ENCODE data around the gene VCL. TPM values are rescaled to one million over a fixed set of nuclear protein-coding genes. Genes with fewer than 3 reads are reported as not detected.
"Not testable (repeated sequence)": the region's sequence is repeated elsewhere in the genome, so short reads cannot be mapped to it uniquely, and the experiment has no call there.

VCL gene
- total and polyA plus RNA-seq, 8 donors: 8.6 to 51.7 (median 28.5) TPM

DNA sequence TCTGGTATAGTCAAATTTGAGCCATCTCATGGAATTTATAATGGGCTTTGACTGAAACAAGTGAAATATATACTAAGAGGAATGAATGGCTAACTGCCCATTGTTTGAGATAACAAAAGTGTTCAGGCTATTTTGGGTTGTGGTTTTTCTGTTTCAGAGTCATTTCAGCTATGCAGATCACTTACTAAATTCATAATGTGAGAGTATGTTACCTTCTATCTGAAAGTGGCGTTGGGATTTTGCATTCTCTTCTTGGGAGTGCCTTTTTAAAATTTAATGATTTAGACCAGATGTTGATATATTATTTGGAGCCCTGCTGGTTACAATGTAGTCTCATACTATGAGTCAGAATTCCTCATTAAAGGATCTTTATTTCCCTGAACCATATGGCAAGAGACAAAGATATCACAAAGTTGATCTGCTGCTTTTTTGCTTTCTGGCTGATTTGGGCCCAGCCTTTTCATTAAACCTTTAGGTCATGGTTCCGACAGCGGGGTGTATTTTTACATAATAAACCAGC is 10.4 kb downstream of the VCL start:
- intact Hi-C loops (cut with DNase I): no loop called here
- Histone ChIP-seq H3K36me3 (no peaks in the 10 kb centered on the region), H3K4me3 (no peak overlapping the region), H3K27me3 (no peaks in the 10 kb centered on the region), H3K9me3 (no peaks in the 10 kb centered on the region), H3K27ac (no peak overlapping the region), H3K4me1 (peaks cover 0 to 13% (median 0%) of the 10 kb centered on the region in 3 donors)
- TF ChIP-seq, protein P1, sequence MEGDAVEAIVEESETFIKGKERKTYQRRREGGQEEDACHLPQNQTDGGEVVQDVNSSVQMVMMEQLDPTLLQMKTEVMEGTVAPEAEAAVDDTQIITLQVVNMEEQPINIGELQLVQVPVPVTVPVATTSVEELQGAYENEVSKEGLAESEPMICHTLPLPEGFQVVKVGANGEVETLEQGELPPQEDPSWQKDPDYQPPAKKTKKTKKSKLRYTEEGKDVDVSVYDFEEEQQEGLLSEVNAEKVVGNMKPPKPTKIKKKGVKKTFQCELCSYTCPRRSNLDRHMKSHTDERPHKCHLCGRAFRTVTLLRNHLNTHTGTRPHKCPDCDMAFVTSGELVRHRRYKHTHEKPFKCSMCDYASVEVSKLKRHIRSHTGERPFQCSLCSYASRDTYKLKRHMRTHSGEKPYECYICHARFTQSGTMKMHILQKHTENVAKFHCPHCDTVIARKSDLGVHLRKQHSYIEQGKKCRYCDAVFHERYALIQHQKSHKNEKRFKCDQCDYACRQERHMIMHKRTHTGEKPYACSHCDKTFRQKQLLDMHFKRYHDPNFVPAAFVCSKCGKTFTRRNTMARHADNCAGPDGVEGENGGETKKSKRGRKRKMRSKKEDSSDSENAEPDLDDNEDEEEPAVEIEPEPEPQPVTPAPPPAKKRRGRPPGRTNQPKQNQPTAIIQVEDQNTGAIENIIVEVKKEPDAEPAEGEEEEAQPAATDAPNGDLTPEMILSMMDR (IDR thresholded peaks at IDR 0.05): no peak
- 89 to 94% methylated on average over 3 of the region's 3 CpGs for WGBS, 2 donors
- DNase-seq: no peak
- ATAC-seq: peak in 1 of 4 donors; percentile 20
- FAIRE-seq: no peak

DNA sequence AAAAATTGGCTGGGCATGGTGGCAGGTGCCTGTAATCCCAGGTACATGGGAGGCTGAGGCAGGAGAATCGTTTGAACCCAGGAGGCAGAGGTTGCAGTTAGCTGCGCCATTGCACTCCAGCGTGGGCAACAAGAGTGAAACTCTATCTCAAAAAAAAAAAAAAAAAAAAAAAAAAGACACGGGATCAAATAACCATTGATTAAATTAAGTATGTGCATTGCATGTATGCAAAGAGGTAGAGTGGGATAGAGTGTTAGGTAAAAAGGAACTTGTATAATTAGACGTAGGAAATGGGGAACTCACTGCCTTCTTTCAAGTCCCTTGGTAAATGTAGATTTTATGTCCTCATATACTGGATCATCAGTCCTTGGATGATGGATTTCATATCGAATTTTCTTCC is 13.1 kb downstream of the VCL start:
- Histone ChIP-seq H3K4me3 (no peak overlapping the region), H3K27ac (no peak overlapping the region), H3K4me1 (peaks cover 0 to 15% (median 0%) of the 10 kb centered on the region in 3 donors), H3K36me3 (no peaks in the 10 kb centered on the region), H3K27me3 (no peaks in the 10 kb centered on the region), H3K9me3 (no peaks in the 10 kb centered on the region)
- ATAC-seq (no peak), DNase-seq (no peak), FAIRE-seq (no peak)
- 88 to 89% methylated on average over 6 of the region's 6 CpGs for WGBS, 2 donors
- intact Hi-C loops (cut with DNase I): no loop called here
- TF ChIP-seq, protein P1 (IDR thresholded peaks at IDR 0.05): no peak

DNA sequence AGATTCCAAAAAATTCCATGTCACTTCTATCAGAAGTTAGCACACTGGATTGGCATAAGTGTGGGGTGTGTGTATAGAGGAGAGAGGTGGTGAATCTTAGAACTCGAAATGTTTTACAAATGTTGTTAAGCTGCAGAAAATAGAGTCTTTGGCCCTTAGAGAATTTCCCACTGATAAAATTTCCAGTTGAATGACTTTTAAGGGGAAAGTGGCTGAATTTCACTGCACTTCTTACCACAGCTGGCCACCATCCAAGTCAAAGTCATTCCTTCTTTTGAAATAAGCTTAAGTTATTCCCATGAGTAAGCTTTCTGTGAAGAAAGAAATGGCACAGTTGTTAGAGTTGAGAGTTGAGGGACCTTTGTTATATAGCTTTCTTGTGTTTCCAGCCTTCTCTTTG is 13.9 kb downstream of the VCL start:
- Histone ChIP-seq H3K4me3 (no peak overlapping the region), H3K9me3 (no peaks in the 10 kb centered on the region), H3K27ac (no peak overlapping the region), H3K4me1 (peaks cover 0 to 15% (median 0%) of the 10 kb centered on the region in 3 donors), H3K27me3 (no peaks in the 10 kb centered on the region), H3K36me3 (no peaks in the 10 kb centered on the region)
- no peak for FAIRE-seq
- intact Hi-C loops (cut with DNase I): no loop called here
- 56 to 82% methylated on average over 1 of the region's 1 CpG for WGBS, 2 donors
- TF ChIP-seq, protein P1 (IDR thresholded peaks at IDR 0.05): no peak
- no peak for DNase-seq
- ATAC-seq: peak in 3 of 4 donors; percentile 30 to 53 (median 36)

DNA sequence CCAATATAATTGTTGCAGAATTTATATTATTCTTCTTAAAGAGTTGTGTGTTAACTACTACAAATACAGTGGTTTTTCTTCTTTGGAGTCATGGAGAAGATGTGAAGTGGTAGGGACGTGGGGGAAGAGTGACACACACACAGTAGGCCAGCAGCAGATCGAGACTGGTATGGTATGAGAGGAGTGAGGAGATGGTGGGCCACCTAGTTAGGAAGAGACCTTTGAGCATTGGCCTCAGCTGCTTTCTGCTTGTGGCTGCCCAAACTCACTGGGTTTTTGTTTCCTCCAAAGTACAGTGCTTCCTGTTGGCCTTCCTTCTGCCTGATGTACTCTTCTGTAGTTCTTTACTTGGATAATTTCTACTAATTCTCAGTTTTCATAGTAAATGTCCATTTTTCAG is 14.6 kb downstream of the VCL start:
- peaks cover 0 to 15% (median 0%) of the 10 kb centered on the region in 3 donors for H3K4me1 ChIP-seq
- 66 to 76% methylated on average over 2 of the region's 2 CpGs for WGBS, 2 donors
- no peaks in the 10 kb centered on the region for H3K9me3 ChIP-seq
- no peaks in the 10 kb centered on the region for H3K27me3 ChIP-seq
- TF ChIP-seq, protein P1 (IDR thresholded peaks at IDR 0.05): no peak
- no peak for ATAC-seq
- H3K36me3 ChIP-seq: no peaks in the 10 kb centered on the region
- no peak overlapping the region for H3K27ac ChIP-seq
- no peak for FAIRE-seq
- intact Hi-C loops (cut with DNase I): no loop called here
- no peak for DNase-seq
- H3K4me3 ChIP-seq: no peak overlapping the region

DNA sequence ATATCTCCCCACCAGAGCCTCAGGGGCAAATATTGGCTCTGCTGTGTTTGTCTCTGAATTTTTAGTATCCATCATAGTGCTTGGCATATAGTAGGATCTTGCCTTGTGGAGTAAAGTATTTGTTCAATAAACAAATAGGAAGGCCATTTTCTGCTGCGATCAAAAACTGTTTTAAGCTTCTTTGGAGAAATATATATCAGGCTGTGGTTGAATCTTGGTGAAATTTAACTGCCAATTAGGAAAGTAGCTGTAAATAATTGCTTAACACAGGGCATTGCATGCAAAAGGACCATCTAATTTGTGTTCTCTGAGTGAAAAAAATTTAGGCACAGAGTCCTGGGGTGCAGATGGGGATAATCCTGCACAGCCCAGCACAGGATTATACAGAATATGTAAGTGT is 15.1 kb downstream of the VCL start:
- Histone ChIP-seq H3K9me3 (no peaks in the 10 kb centered on the region), H3K36me3 (no peaks in the 10 kb centered on the region), H3K4me3 (no peak overlapping the region), H3K27me3 (no peaks in the 10 kb centered on the region), H3K27ac (no peak overlapping the region), H3K4me1 (peaks cover 0 to 15% (median 0%) of the 10 kb centered on the region in 3 donors)
- DNase-seq (no peak), FAIRE-seq (no peak), ATAC-seq (no peak)
- 39 to 52% methylated on average over 1 of the region's 1 CpG for WGBS, 2 donors
- intact Hi-C loops (cut with DNase I): no loop called here
- TF ChIP-seq, protein P1 (IDR thresholded peaks at IDR 0.05): no peak

DNA sequence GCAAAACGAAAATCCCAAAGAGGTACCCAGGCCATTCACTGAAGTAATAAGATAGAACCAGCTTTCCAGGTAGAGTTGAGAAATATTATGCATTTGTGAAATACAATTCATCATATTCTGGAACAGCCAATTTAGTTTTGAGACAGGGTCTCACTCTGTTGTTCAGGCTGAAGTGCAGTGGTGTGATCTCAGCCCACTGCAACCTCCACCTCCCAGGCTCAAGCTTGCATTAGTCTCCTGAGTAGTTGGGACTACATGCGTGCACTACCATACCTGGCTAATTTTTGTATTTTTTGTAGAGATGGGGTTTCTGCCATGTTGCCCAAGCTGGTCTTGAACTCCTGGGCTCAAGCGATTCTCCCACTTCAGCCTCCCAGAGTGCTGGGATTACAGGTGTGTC is 16.7 kb downstream of the VCL start:
- H3K4me3 ChIP-seq; H3K36me3 ChIP-seq; H3K27ac ChIP-seq; intact Hi-C loops (cut with DNase I); FAIRE-seq; ATAC-seq; DNase-seq; H3K27me3 ChIP-seq; H3K9me3 ChIP-seq: not testable (repeated sequence)
- WGBS, 2 donors: 91% methylated on average over 3 of the region's 3 CpGs
- H3K4me1 ChIP-seq: peaks cover 0 to 15% (median 0%) of the 10 kb centered on the region in 3 donors

Measured in pancreas (tissue), 10 donors.